ENCODE results near the gene NRIP2. TPM values are rescaled to one million over a fixed set of nuclear protein-coding genes. Genes with fewer than 3 reads are reported as not detected.

The NRIP2 gene
- total RNA-seq, 2 donors from 2014 or later, result 0.18 to 8.7 TPM

GRCh38 chr12:2833810-2834209, 1.0 kb downstream of the NRIP2 start:
- intact Hi-C loops (cut with DNase I), result no loop called here
- 79% methylated on average over 9 of the region's 9 CpGs for WGBS
- no peak overlapping the region for H3K27ac ChIP-seq
- DNase-seq (ENCODE audit: low spot score), result no peak
- H3K36me3 ChIP-seq, result no peaks in the 10 kb centered on the region
- no peaks in the 10 kb centered on the region for H3K9me3 ChIP-seq
- H3K4me3 ChIP-seq, result no peak overlapping the region
- no peak for TF ChIP-seq CTCF (IDR thresholded peaks at IDR 0.05)
- no peak for TF ChIP-seq POLR2AphosphoS5 (IDR thresholded peaks at IDR 0.05)
- peaks cover 6% of the 10 kb centered on the region for H3K4me1 ChIP-seq (replicated peaks)
- no peaks in the 10 kb centered on the region for H3K27me3 ChIP-seq (replicated peaks; ENCODE audit: insufficient read depth)

- TF ChIP-seq CTCF (IDR thresholded peaks at IDR 0.05) (no peak), POLR2A (IDR thresholded peaks at IDR 0.05) (no peak), POLR2AphosphoS5 (IDR thresholded peaks at IDR 0.05) (no peak)
- Histone ChIP-seq H3K27ac (no peak overlapping the region), H3K4me3 (no peak overlapping the region), H3K36me3 (no peaks in the 10 kb centered on the region), H3K4me1 (replicated peaks) (peaks cover 6% of the 10 kb centered on the region), H3K9me3 (no peaks in the 10 kb centered on the region), H3K27me3 (replicated peaks; ENCODE audit: insufficient read depth) (no peaks in the 10 kb centered on the region)
- intact Hi-C loops (cut with DNase I), result no loop called here
- 35% methylated on average over 5 of the region's 5 CpGs for WGBS
- DNase-seq (ENCODE audit: low spot score), result no peak
Observed at GRCh38 chr12:2833327-2833726, 1.5 kb downstream of the NRIP2 start.

GRCh38 chr12:2832550-2833127, 2.2 kb downstream of the NRIP2 start:
- Histone ChIP-seq H3K36me3 (no peaks in the 10 kb centered on the region), H3K9me3 (no peaks in the 10 kb centered on the region), H3K27ac (no peak overlapping the region), H3K4me1 (replicated peaks) (peaks cover 6% of the 10 kb centered on the region), H3K27me3 (replicated peaks; ENCODE audit: insufficient read depth) (no peaks in the 10 kb centered on the region), H3K4me3 (no peak overlapping the region)
- DNase-seq (ENCODE audit: low spot score), result no peak
- intact Hi-C loops (cut with DNase I), result no loop called here
- no peak for TF ChIP-seq POLR2A (IDR thresholded peaks at IDR 0.05)
- TF ChIP-seq POLR2AphosphoS5 (IDR thresholded peaks at IDR 0.05), result no peak
- no peak for TF ChIP-seq CTCF (IDR thresholded peaks at IDR 0.05)
- WGBS, result 64% methylated on average over 6 of the region's 6 CpGs

- DNase-seq (ENCODE audit: low spot score), result no peak
- Histone ChIP-seq H3K36me3 (peaks cover 0 to 11% of the 10 kb centered on the region in 2 donors), H3K4me3 (no peak overlapping the region), H3K4me1 (replicated peaks) (no peaks in the 10 kb centered on the region), H3K27me3 (replicated peaks; ENCODE audit: insufficient read depth) (no peaks in the 10 kb centered on the region), H3K27ac (no peak overlapping the region), H3K9me3 (no peaks in the 10 kb centered on the region)
- WGBS, result 95% methylated on average over 6 of the region's 6 CpGs
- intact Hi-C loops (cut with DNase I), result no loop called here
- TF ChIP-seq POLR2AphosphoS5 (IDR thresholded peaks at IDR 0.05), result no peak
- TF ChIP-seq CTCF (IDR thresholded peaks at IDR 0.05), result no peak
- TF ChIP-seq POLR2A (IDR thresholded peaks at IDR 0.05), result no peak
Observed at GRCh38 chr12:2829275-2829674, 5.6 kb downstream of the NRIP2 start.

- Histone ChIP-seq H3K27ac (no peak overlapping the region), H3K9me3 (no peaks in the 10 kb centered on the region), H3K27me3 (replicated peaks; ENCODE audit: insufficient read depth) (no peaks in the 10 kb centered on the region), H3K4me3 (no peak overlapping the region), H3K4me1 (replicated peaks) (no peaks in the 10 kb centered on the region), H3K36me3 (peaks cover 6 to 26% of the 10 kb centered on the region in 2 donors)
- DNase-seq (ENCODE audit: low spot score), result no peak
- WGBS, result 87% methylated on average over 14 of the region's 14 CpGs
- intact Hi-C loops (cut with DNase I), result no loop called here
- TF ChIP-seq POLR2AphosphoS5 (IDR thresholded peaks at IDR 0.05) (no peak), POLR2A (IDR thresholded peaks at IDR 0.05) (no peak), CTCF (IDR thresholded peaks at IDR 0.05) (no peak)
Observed at GRCh38 chr12:2826721-2827515, 7.9 kb downstream of the NRIP2 start.
